WTC11 (cell line): ENCODE data around the gene GID4. TPM values are rescaled to one million over a fixed set of nuclear protein-coding genes. Genes with fewer than 3 reads are reported as not detected.

Experiments used
- total RNA-seq: library from RNA; stranded (reverse); gene quantifications from 3 replicates; pipeline ENCODE4 v1.2.3, GENCODE V29; 2021

GID4 gene
- total RNA-seq, 1 experiment from 2014 or later: 16.0 TPM

Other genes with a start within 250 kb of the GID4 start
- gene SREBF1, start 202.4 kb upstream of the GID4 start, total RNA-seq: 72.3 to 93.7 TPM (median 76.7 TPM) in 3 replicates
- 5.2 to 6.7 TPM (median 6.4 TPM) in 3 replicates for gene TOM1L2, start 67.0 kb upstream of the GID4 start, total RNA-seq
- 0.34 to 0.48 TPM (median 0.42 TPM) in 3 replicates for gene DRC3, start 66.5 kb upstream of the GID4 start, total RNA-seq
- gene ATPAF2, start 240 bp upstream of the GID4 start, total RNA-seq: 32.2 to 36.8 TPM (median 33.5 TPM) in 3 replicates
- 40.8 to 43.1 TPM (median 41.4 TPM) in 3 replicates for gene DRG2, start 48.5 kb downstream of the GID4 start, total RNA-seq
- gene MYO15A, start 69.3 kb downstream of the GID4 start, total RNA-seq: 2.6 to 4.5 TPM (median 3.6 TPM) in 3 replicates
- 105 to 115 TPM (median 111 TPM) in 3 replicates for gene ALKBH5, start 144.4 kb downstream of the GID4 start, total RNA-seq
- gene LLGL1, start 186.2 kb downstream of the GID4 start, total RNA-seq: 76.0 to 87.8 TPM (median 78.6 TPM) in 3 replicates
- gene FLII, start 219.3 kb downstream of the GID4 start, total RNA-seq: 298 to 313 TPM (median 309 TPM) in 3 replicates
- gene MIEF2, start 221.3 kb downstream of the GID4 start, total RNA-seq: 15.7 to 18.8 TPM (median 17.9 TPM) in 3 replicates